PFSK-1 (cell line): ENCODE measurements around the gene SMIM44.

Source experiments
- POLR2AphosphoS5 ChIP-seq: IDR thresholded peaks from 2 replicates; pipeline ENCODE4 v1.6.1; 2012; ENCODE audit warnings: low read depth, mild to moderate bottlenecking, control low read depth, low read length, moderate library complexity
- REST ChIP-seq, 2 experiments: IDR thresholded peaks; 2 replicates each; pipeline versions ENCODE4 v1.6.1 to v1.8.0; 2011 to 2012; ENCODE audit warnings: low read depth in 2 of 2, low read length in 2 of 2, control low read depth in 1 of 2, inconsistent platforms in 1 of 2, mild to moderate bottlenecking in 1 of 2, moderate library complexity in 1 of 2; ENCODE audit not compliant: insufficient read depth in 1 of 2
- SIN3A ChIP-seq: IDR thresholded peaks from 2 replicates; pipeline ENCODE4 v1.6.1; 2012; ENCODE audit warnings: mild to moderate bottlenecking, low read length, moderate library complexity, borderline replicate concordance; ENCODE audit not compliant: insufficient read depth
- TAF1 ChIP-seq: IDR thresholded peaks from 2 replicates; pipeline ENCODE4 v1.6.1; 2012; ENCODE audit warnings: low read length, control low read depth, borderline replicate concordance; ENCODE audit not compliant: insufficient read depth

GRCh38 chr19:3517638-3518037, 34.4 kb upstream of the SMIM44 start:
- TF ChIP-seq POLR2AphosphoS5, result no peak
- no peak for TF ChIP-seq TAF1
- TF ChIP-seq SIN3A, result no peak
- TF ChIP-seq REST (IDR thresholded peaks at IDR 0.05; ENCODE audit: insufficient read depth in 1 of 2, low read depth in 2 of 2, low read length in 2 of 2), result no peak
